Spleen (tissue), 11 donors: ENCODE data around the gene ZCRB1. TPM values are rescaled to one million over a fixed set of nuclear protein-coding genes. Genes with fewer than 3 reads are reported as not detected.

Experiments used
- DNase-seq: peaks from one replicate; pipeline ENCODE4 v3.0.0-alpha.2; 2020
- H3K27ac ChIP-seq, 8 donors: fragments of 200-600 bp; sonication (generic) in 7 of 8; 1 replicate in 4 of 8; 2 replicates in 4 of 8; pipeline versions ENCODE4 v1.5.0 to v1.8.0; 2016 to 2021; ENCODE audit warnings: inconsistent platforms in 4 of 8, mild to moderate bottlenecking in 4 of 8, moderate library complexity in 1 of 8
- H3K27me3 ChIP-seq, 7 donors: fragments of 200-600 bp; sonication (generic) in 6 of 7; replicated peaks in 1 of 7; 1 replicate in 4 of 7; 2 replicates in 3 of 7; pipeline versions ENCODE4 v1.5.0 to v1.8.0; 2016 to 2021; ENCODE audit warnings: inconsistent platforms in 3 of 7, mild to moderate bottlenecking in 1 of 7
- H3K36me3 ChIP-seq, 6 donors: fragments of 200-600 bp; sonication (generic) in 5 of 6; 1 replicate in 4 of 6; 2 replicates in 2 of 6; pipeline versions ENCODE4 v1.5.0 to v1.8.0; 2016 to 2021; ENCODE audit warnings: inconsistent platforms in 2 of 6
- H3K4me1 ChIP-seq, 6 donors: fragments of 200-600 bp; sonication (generic) in 5 of 6; 1 replicate in 3 of 6; 2 replicates in 3 of 6; pipeline versions ENCODE4 v1.5.0 to v1.8.0; 2016 to 2021; ENCODE audit warnings: inconsistent platforms in 3 of 6
- H3K4me3 ChIP-seq, 8 donors: fragments of 200-600 bp; sonication (generic) in 7 of 8; 1 replicate in 4 of 8; 2 replicates in 4 of 8; pipeline versions ENCODE4 v1.5.0 to v1.8.0; 2016 to 2021; ENCODE audit warnings: inconsistent platforms in 4 of 8, mild to moderate bottlenecking in 4 of 8, moderate library complexity in 2 of 8
- H3K9me3 ChIP-seq, 8 donors: fragments of 200-600 bp; sonication (generic) in 7 of 8; 1 replicate in 4 of 8; 2 replicates in 4 of 8; pipeline versions ENCODE4 v1.5.0 to v1.8.0; 2016 to 2021; ENCODE audit warnings: inconsistent platforms in 4 of 8
- POLR2A ChIP-seq, 3 donors: fragments of 450-650 bp; IDR thresholded peaks; one replicate each; pipeline ENCODE4 v1.5.1; 2017; ENCODE audit warnings: antibody characterized with exemption in 3 of 3, mild to moderate bottlenecking in 1 of 3
- POLR2AphosphoS5 ChIP-seq, 3 donors: sonication (generic); formaldehyde crosslinking; IDR thresholded peaks; one replicate each; pipeline ENCODE4 v1.5.1; 2017; ENCODE audit warnings: antibody characterized with exemption in 3 of 3
- WGBS, 5 donors: extraction: QIAGEN DNeasy Blood & Tissue Kit in 3 of 5; methylation state at CpG; one replicate each; pipeline versions ENCODE4 v1.1.5 to v1.1.7; 2013 to 2018; 5-methylcytosine and 5-hydroxymethylcytosine counted together
- intact Hi-C: fragments of 100-400 bp; cut with DNase I; formaldehyde crosslinking; loops from one replicate; pipeline ENCODE4 v1.15.0; 2023; ENCODE audit warnings: low total_unique reads
- polyA plus RNA-seq, 3 donors: library from polyadenylated mRNA; stranded (reverse); fragments of 200-250 nt; gene quantifications; one replicate each; pipeline ENCODE4 v1.2.1, GENCODE V29; 2013
- total RNA-seq, 7 donors: library from RNA; depleted of rRNA in 3 of 7; stranded (reverse); fragments of >200 nt in 3 of 7; fragmentation: NEBNext Ultra II Directional in 4 of 7; extraction: Animal tissue kit (Norgen Biotek cat#: 25700) in 4 of 7; gene quantifications; one replicate each; pipeline versions ENCODE4 v1.1.0 to v1.2.1, GENCODE V29; 2016 to 2021
- TF ChIP-seq, protein P1 (sequence below), 11 experiments: fragments of 200-600 bp in 7 of 11; fragments of 450-650 bp in 4 of 11; sonication (generic) in 4 of 11; IDR thresholded peaks in 8 of 11; conservative IDR thresholded peaks in 3 of 11; 1 replicate in 7 of 11; 2 replicates in 4 of 11; pipeline versions ENCODE4 v1.4.0 to v1.8.0; 2016 to 2021; ENCODE audit warnings: antibody characterized with exemption in 11 of 11, inconsistent platforms in 4 of 11, mild to moderate bottlenecking in 1 of 11
- donor health status: healthy with polysubstance abuse.
- donor health status: DM: no; HTN: no; CAD: no; lungs with moderate emphysema.
- donor health status: DM: no; HTN: no; CAD: no.
- donor health status: Bipolar disorder and iron deficiency.
- donor health status: healthy.
- donor health status: DM: no; HTN: no; CAD: no.
- donor health status: DM: yes; HTN: yes; CAD: no.

ZCRB1 gene
- total and polyA plus RNA-seq, 10 donors: 27.2 to 43.0 (median 31.3) TPM

DNA sequence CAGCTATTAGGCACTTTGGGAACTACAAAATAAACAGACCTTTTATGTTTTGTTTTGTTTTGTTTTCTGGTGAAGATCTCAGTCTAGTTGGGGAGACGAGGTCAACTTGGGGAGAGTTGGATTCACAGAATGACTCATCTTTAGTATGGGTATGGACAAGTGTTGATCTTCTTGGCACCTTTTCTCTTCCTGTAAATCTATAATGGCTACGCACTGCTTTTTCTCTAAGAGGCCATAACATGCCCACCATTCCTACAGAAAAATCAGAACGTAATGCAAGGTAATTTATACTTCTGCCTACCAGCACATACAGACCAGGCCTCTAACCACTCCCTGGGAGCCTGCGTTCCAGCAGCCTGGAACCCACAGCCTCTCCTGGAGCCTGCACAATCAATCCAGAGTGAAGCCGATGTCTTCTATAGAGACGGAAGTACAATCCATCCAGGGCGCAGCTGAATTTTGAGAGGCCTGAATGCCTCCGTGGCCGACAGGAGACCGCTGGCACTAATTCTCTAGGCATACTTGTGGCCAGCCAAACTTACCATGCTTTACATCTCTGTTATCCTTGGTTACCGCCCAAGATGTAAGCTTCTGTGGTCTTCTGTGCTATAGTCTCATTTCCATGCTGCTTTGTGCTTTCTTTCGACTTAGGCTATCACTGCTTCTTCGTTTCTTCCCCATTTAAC lies 790 bp upstream of the ZCRB1 start:
- Histone ChIP-seq H3K4me3 (peak overlapping the region; percentile 58 to 91 (median 68)), H3K4me1 (peaks cover 29 to 73% (median 63%) of the 10 kb centered on the region in 6 donors), H3K9me3 (no peaks in the 10 kb centered on the region), H3K27me3 (no peaks in the 10 kb centered on the region), H3K36me3 (peaks cover 0 to 20% (median 7%) of the 10 kb centered on the region in 6 donors), H3K27ac (peak overlapping the region; percentile 58 to 89 (median 87))
- intact Hi-C loops: loop anchor here (2.0 kb wide), 1 partner anchor 198 kb away; no protein-coding TSS in a partner anchor
- TF ChIP-seq POLR2A (IDR thresholded peaks at IDR 0.05): no peak
- TF ChIP-seq POLR2AphosphoS5 (IDR thresholded peaks at IDR 0.05): no peak
- TF ChIP-seq, protein P1, sequence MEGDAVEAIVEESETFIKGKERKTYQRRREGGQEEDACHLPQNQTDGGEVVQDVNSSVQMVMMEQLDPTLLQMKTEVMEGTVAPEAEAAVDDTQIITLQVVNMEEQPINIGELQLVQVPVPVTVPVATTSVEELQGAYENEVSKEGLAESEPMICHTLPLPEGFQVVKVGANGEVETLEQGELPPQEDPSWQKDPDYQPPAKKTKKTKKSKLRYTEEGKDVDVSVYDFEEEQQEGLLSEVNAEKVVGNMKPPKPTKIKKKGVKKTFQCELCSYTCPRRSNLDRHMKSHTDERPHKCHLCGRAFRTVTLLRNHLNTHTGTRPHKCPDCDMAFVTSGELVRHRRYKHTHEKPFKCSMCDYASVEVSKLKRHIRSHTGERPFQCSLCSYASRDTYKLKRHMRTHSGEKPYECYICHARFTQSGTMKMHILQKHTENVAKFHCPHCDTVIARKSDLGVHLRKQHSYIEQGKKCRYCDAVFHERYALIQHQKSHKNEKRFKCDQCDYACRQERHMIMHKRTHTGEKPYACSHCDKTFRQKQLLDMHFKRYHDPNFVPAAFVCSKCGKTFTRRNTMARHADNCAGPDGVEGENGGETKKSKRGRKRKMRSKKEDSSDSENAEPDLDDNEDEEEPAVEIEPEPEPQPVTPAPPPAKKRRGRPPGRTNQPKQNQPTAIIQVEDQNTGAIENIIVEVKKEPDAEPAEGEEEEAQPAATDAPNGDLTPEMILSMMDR (IDR thresholded peaks at IDR 0.05 in 8 of 11, conservative IDR thresholded peaks at IDR 0.05 in 3 of 11): no peak
- WGBS, 5 donors: 5 to 14% (median 8%) methylated on average over 13 of the region's 13 CpGs
- peak; percentile 78 for DNase-seq

DNA sequence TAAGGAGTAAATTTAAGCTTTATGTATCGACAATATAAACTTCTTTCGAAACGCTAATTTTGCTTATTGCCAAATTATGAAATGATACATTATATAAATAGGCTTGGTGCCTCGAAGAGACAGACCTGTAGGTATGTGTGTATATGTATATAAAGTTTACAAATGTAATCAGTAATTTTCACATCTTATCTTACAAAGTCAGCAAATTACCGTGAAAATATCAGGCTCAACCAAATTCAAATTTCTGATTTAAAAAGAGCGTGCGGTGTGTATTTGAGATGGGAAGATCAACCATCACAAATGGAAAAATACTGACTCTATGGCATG lies 605 bp downstream of the ZCRB1 start:
- intact Hi-C loops: no loop called here
- DNase-seq: no peak
- no peak for TF ChIP-seq POLR2A (IDR thresholded peaks at IDR 0.05)
- TF ChIP-seq, protein P1 (IDR thresholded peaks at IDR 0.05 in 8 of 11, conservative IDR thresholded peaks at IDR 0.05 in 3 of 11): no peak
- no peak for TF ChIP-seq POLR2AphosphoS5 (IDR thresholded peaks at IDR 0.05)

DNA sequence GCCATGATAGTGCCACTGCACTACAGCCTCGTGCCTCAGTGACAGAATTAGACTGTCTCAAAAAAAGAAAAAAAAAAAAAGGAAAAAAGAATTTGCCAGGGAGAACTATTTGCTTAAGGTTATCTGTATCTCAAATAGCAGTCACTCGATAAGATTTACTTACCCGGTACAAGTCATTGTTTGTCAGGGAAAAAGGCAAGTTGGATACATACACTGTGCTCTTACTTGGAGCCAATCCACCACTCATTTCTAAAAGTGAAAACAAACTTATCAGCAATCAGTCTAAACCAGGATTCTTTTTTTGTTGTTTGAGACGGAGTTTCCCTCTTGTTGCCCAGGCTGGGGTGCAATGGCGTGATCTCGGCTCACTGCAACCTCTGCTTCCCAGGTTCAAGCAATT lies 2.0 kb downstream of the ZCRB1 start:
- Histone ChIP-seq H3K36me3 (peaks cover 0 to 44% (median 7%) of the 10 kb centered on the region in 6 donors), H3K9me3 (no peaks in the 10 kb centered on the region), H3K27ac (no peak overlapping the region), H3K4me3 (no peak overlapping the region), H3K4me1 (peaks cover 21 to 44% (median 37%) of the 10 kb centered on the region in 6 donors), H3K27me3 (no peaks in the 10 kb centered on the region)
- DNase-seq: no peak
- intact Hi-C loops: no loop called here
- TF ChIP-seq, protein P1 (IDR thresholded peaks at IDR 0.05 in 8 of 11, conservative IDR thresholded peaks at IDR 0.05 in 3 of 11): no peak
- no peak for TF ChIP-seq POLR2AphosphoS5 (IDR thresholded peaks at IDR 0.05)
- no peak for TF ChIP-seq POLR2A (IDR thresholded peaks at IDR 0.05)
- 90 to 95% (median 93%) methylated on average over 6 of the region's 6 CpGs for WGBS, 5 donors

More for the DNA sequence above, 605 bp downstream of the ZCRB1 start:
- peak overlapping the region; percentile 58 to 91 (median 68) for H3K4me3 ChIP-seq
- H3K27me3 ChIP-seq: no peaks in the 10 kb centered on the region
- H3K4me1 ChIP-seq: peaks cover 29 to 59% (median 52%) of the 10 kb centered on the region in 6 donors
- WGBS, 5 donors: 51 to 57% (median 54%) methylated on average over 7 of the region's 7 CpGs
- H3K27ac ChIP-seq: peak overlapping the region; percentile 58 to 89 (median 87)
- no peaks in the 10 kb centered on the region for H3K9me3 ChIP-seq
- H3K36me3 ChIP-seq: peaks cover 0 to 34% (median 7%) of the 10 kb centered on the region in 6 donors

DNA sequence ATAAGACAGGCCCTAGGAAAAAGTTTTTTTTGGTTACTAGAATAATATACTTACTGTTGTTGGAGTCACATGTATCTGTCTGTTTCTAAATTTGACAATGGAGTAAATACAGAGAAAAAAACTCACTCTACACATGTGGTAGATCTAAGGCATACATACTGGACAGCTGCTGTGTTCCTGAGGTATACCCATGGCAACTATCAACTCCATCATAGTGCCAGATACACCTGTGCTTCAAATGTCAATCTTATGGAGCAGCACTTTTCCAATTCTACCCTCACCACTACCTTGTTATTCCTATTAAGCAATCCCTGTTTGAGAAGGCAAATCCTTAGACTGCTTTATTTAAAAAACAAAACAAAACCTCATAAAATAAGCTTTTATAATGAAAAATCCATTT lies 3.3 kb downstream of the ZCRB1 start:
- Histone ChIP-seq H3K4me3 (no peak overlapping the region), H3K27me3 (no peaks in the 10 kb centered on the region), H3K36me3 (peaks cover 0 to 53% (median 7%) of the 10 kb centered on the region in 6 donors), H3K27ac (no peak overlapping the region), H3K9me3 (no peaks in the 10 kb centered on the region), H3K4me1 (peaks cover 15 to 31% (median 24%) of the 10 kb centered on the region in 6 donors)
- intact Hi-C loops: no loop called here
- TF ChIP-seq, protein P1 (IDR thresholded peaks at IDR 0.05 in 8 of 11, conservative IDR thresholded peaks at IDR 0.05 in 3 of 11): no peak
- DNase-seq: no peak
